OCI-LY7 (cell line): ENCODE measurements around the gene HOMER3. TPM values are rescaled to one million over a fixed set of nuclear protein-coding genes. Genes with fewer than 3 reads are reported as not detected.
A peak's percentile ranks its signal among the peaks of the same experiment; 100 is the strongest.

Experiments used
- BruUV-seq: library from RNA; stranded (reverse); fragments of 400-500 nt; replicated peaks from 2 replicates; lab custom pipeline; 2021; lab: Mats Ljungman, UMichigan
- CTCF ChIA-PET: fragments of 300-600 bp; sonication (Branson Sonifier 250); formaldehyde crosslinking; loops from one replicate; lab custom pipeline; 2022; ENCODE audit warnings: antibody characterized with exemption; ENCODE audit not compliant: unreplicated experiment; lab: Charles Lee
- POLR2A ChIA-PET: fragments of 300-600 bp; sonication (Branson Sonifier 250); formaldehyde crosslinking; loops from one replicate; lab custom pipeline; 2022; ENCODE audit warnings: antibody characterized with exemption; lab: Charles Lee
- DNase-seq: peaks from one replicate; pipeline ENCODE4 v3.0.0-alpha.2; 2015; ENCODE audit warnings: low spot score
- H2AFZ ChIP-seq: fragments of 200-600 bp; sonication (generic), shearing (Covaris generic); 2 replicates; pipeline ENCODE4 v1.6.1; 2014; ENCODE audit warnings: mild to moderate bottlenecking, antibody characterized with exemption, low read length, moderate library complexity
- H3K27ac ChIP-seq: fragments of 200-600 bp; sonication (generic); 2 replicates; pipeline ENCODE4 v1.5.1; 2014; ENCODE audit warnings: mixed run types, low read depth, mild to moderate bottlenecking, moderate library complexity, low read length, inconsistent platforms; ENCODE audit not compliant: poor library complexity, severe bottlenecking
- H3K36me3 ChIP-seq: fragments of 200-600 bp; sonication (generic); 2 replicates; pipeline ENCODE4 v1.6.1; 2014; ENCODE audit warnings: mild to moderate bottlenecking, antibody characterized with exemption, low read length, moderate library complexity, mixed read lengths; ENCODE audit not compliant: insufficient read depth
- H3K4me1 ChIP-seq: fragments of 200-600 bp; sonication (generic); 2 replicates; pipeline ENCODE4 v1.5.1; 2014; ENCODE audit warnings: mild to moderate bottlenecking, low read length; ENCODE audit not compliant: insufficient read depth, poor library complexity, severe bottlenecking
- H3K4me2 ChIP-seq: fragments of 200-600 bp; sonication (generic); 2 replicates; pipeline ENCODE4 v1.6.1; 2014; ENCODE audit warnings: mild to moderate bottlenecking, low read length
- H3K4me3 ChIP-seq: fragments of 200-600 bp; sonication (generic); 2 replicates; pipeline ENCODE4 v1.5.1; 2014; ENCODE audit warnings: mild to moderate bottlenecking, low read depth, low read length; ENCODE audit not compliant: poor library complexity, severe bottlenecking
- H3K79me2 ChIP-seq: fragments of 200-600 bp; sonication (generic); 2 replicates; pipeline ENCODE4 v1.6.1; 2016; ENCODE audit warnings: low read depth, mild to moderate bottlenecking, low read length, moderate library complexity, mixed read lengths; ENCODE audit not compliant: insufficient read depth
- H3K9me2 ChIP-seq: fragments of 200-600 bp; sonication (generic); 2 replicates; pipeline ENCODE4 v1.6.1; 2016; ENCODE audit warnings: mild to moderate bottlenecking, low read length, mixed read lengths; ENCODE audit not compliant: insufficient read depth
- H3K9me3 ChIP-seq: fragments of 200-600 bp; sonication (generic); 2 replicates; pipeline ENCODE4 v1.6.1; 2014; ENCODE audit warnings: mild to moderate bottlenecking, mixed run types, low read length, mixed read lengths
- H4K20me1 ChIP-seq: fragments of 200-600 bp; sonication (generic); 2 replicates; pipeline ENCODE4 v1.6.1; 2014; ENCODE audit warnings: mild to moderate bottlenecking, antibody characterized with exemption, low read length, moderate library complexity, mixed read lengths; ENCODE audit not compliant: insufficient read depth
- EZH2phosphoT487 ChIP-seq: fragments of 200-600 bp; sonication (generic); IDR thresholded peaks from 2 replicates; pipeline ENCODE4 v1.6.1; 2018; ENCODE audit warnings: low read depth, borderline replicate concordance, mild to moderate bottlenecking, mixed run types, antibody characterized with exemption, low read length, moderate library complexity, mixed read lengths
- intact Hi-C: fragments of 100-400 bp; cut with micrococcal nuclease; formaldehyde crosslinking; loops from one replicate; pipeline ENCODE4 v1.10.0; 2022; ENCODE audit not compliant: unreplicated experiment
- total RNA-seq, 2 experiments: library from RNA; depleted of rRNA in 1 of 2; stranded (reverse); fragments of >200 nt in 1 of 2; shearing (Covaris generic) in 1 of 2; gene quantifications; 2 replicates each; pipeline ENCODE4 v1.2.3, GENCODE V29; 2014 to 2022
- TF ChIP-seq, protein P1 (sequence below): fragments of 200-600 bp; sonication (generic); conservative IDR thresholded peaks from 2 replicates; pipeline ENCODE4 v1.5.1; 2014; ENCODE audit warnings: mild to moderate bottlenecking, antibody characterized with exemption, low read length, moderate library complexity, mixed read lengths

HOMER3 gene
- total RNA-seq, 2 experiments from 2014 or later, result 15.5 to 16.1 TPM

GRCh38 chr19:18946335-18946734, 5.3 kb upstream of the HOMER3 start:
- H3K36me3 ChIP-seq, result no peaks in the 10 kb centered on the region
- no peak for TF ChIP-seq EZH2phosphoT487
- TF ChIP-seq, protein P1, sequence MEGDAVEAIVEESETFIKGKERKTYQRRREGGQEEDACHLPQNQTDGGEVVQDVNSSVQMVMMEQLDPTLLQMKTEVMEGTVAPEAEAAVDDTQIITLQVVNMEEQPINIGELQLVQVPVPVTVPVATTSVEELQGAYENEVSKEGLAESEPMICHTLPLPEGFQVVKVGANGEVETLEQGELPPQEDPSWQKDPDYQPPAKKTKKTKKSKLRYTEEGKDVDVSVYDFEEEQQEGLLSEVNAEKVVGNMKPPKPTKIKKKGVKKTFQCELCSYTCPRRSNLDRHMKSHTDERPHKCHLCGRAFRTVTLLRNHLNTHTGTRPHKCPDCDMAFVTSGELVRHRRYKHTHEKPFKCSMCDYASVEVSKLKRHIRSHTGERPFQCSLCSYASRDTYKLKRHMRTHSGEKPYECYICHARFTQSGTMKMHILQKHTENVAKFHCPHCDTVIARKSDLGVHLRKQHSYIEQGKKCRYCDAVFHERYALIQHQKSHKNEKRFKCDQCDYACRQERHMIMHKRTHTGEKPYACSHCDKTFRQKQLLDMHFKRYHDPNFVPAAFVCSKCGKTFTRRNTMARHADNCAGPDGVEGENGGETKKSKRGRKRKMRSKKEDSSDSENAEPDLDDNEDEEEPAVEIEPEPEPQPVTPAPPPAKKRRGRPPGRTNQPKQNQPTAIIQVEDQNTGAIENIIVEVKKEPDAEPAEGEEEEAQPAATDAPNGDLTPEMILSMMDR, result no peak
- H3K4me1 ChIP-seq, result peaks cover 82% of the 10 kb centered on the region
- H2AFZ ChIP-seq, result peak overlapping the region; percentile 45; the same call in 1 of the 2 replicates
- H3K79me2 ChIP-seq, result no peaks in the 10 kb centered on the region
- no TSS peak for BruUV-seq
- intact Hi-C loops, result no loop called here
- DNase-seq, result no peak
- no peak overlapping the region for H3K4me3 ChIP-seq
- CTCF ChIA-PET, result no interaction called here
- no peaks in the 10 kb centered on the region for H3K9me2 ChIP-seq
- H3K4me2 ChIP-seq, result peak overlapping the region; percentile 66
- no peaks in the 10 kb centered on the region for H4K20me1 ChIP-seq
- peak overlapping the region; percentile 74 for H3K27ac ChIP-seq
- H3K9me3 ChIP-seq, result no peaks in the 10 kb centered on the region
- POLR2A ChIA-PET, result interaction anchor here (0.7 to 1.0 kb wide), 2 partner anchors 27 to 579 kb away, joined by 3 read pairs; partner anchors contain the start of genes COPE and DDX49

DNA sequence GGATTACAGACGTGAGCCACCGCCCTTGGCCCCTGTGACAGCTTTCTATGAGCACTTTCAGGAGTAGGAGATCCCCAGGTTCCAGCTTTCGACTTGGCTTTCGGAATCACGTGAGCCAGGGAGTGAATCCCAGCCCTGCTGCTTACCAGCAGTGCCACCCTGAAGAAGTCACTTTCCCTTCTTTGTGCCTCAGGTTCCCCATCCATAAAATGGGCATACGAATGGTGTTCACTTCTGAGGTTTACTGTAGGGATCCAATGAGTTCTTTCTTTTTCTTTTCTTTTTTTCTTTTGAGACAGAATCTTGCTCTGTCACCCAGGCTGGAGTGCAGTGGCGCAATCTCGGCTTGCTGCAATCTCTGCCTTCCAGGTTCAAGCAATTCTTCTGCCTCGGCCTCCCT, 4.3 kb upstream of the HOMER3 start:
- BruUV-seq, result no TSS peak
- no peaks in the 10 kb centered on the region for H3K9me3 ChIP-seq
- no peaks in the 10 kb centered on the region for H4K20me1 ChIP-seq
- ChIA-PET POLR2A (no interaction called here), CTCF (no interaction called here)
- intact Hi-C loops, result no loop called here
- TF ChIP-seq EZH2phosphoT487, result no peak
- TF ChIP-seq, protein P1, result no peak
- no peak for DNase-seq
- no peaks in the 10 kb centered on the region for H3K9me2 ChIP-seq
- peaks cover 85% of the 10 kb centered on the region for H3K4me1 ChIP-seq
- no peak overlapping the region for H3K27ac ChIP-seq
- no peak overlapping the region for H3K4me2 ChIP-seq
- H3K79me2 ChIP-seq, result no peaks in the 10 kb centered on the region
- H3K4me3 ChIP-seq, result no peak overlapping the region
- no peaks in the 10 kb centered on the region for H3K36me3 ChIP-seq
- no peak overlapping the region for H2AFZ ChIP-seq

GRCh38 chr19:18943465-18943864, 2.4 kb upstream of the HOMER3 start:
- H3K27ac ChIP-seq, result peak overlapping the region; percentile 6
- no peaks in the 10 kb centered on the region for H4K20me1 ChIP-seq
- DNase-seq, result no peak
- H3K79me2 ChIP-seq, result no peaks in the 10 kb centered on the region
- no peaks in the 10 kb centered on the region for H3K9me2 ChIP-seq
- TF ChIP-seq, protein P1, result no peak
- no peaks in the 10 kb centered on the region for H3K36me3 ChIP-seq
- BruUV-seq, result no TSS peak
- intact Hi-C loops, result loop anchor here (5.0 kb wide), 1 partner anchor 44 kb away; no protein-coding TSS in a partner anchor
- POLR2A ChIA-PET, result interaction anchor here (0.5 to 0.6 kb wide), 2 partner anchors 13 to 16 kb away, joined by 3 to 4 read pairs; no protein-coding TSS in a partner anchor
- no peak overlapping the region for H3K4me3 ChIP-seq
- peaks cover 77% of the 10 kb centered on the region for H3K4me1 ChIP-seq
- H3K9me3 ChIP-seq, result no peaks in the 10 kb centered on the region
- no peak overlapping the region for H3K4me2 ChIP-seq
- H2AFZ ChIP-seq, result no peak overlapping the region
- CTCF ChIA-PET, result no interaction called here
